Activated naive CD4-positive, alpha-beta T cell treated with Interleukin-2 at 50 U/mL for 16 hours (primary cell): ENCODE data around the gene AVPR2.

Source experiments
- DNase-seq: peaks from one replicate; pipeline ENCODE4 v3.0.0-alpha.2; 2020

The AVPR2 gene

GRCh38 chrX:153934762-153935325 lies 30.4 kb downstream of the AVPR2 start, which contains the start of gene NAA10:
TSS of gene NAA10 (minus strand) at chrX:153935037. CDS start at chrX:153934904, 133 bp downstream.
- peak; percentile 65 for DNase-seq

GRCh38 chrX:153935326-153935851 lies 30.9 kb downstream of the AVPR2 start:
- DNase-seq, result no peak

GRCh38 chrX:153937056-153937455 lies 32.6 kb downstream of the AVPR2 start:
- no peak for DNase-seq

- no peak for DNase-seq
Observed at GRCh38 chrX:153938226-153938786, 33.8 kb downstream of the AVPR2 start.

- no peak for DNase-seq
Observed at GRCh38 chrX:153939573-153939972, 35.1 kb downstream of the AVPR2 start.

- DNase-seq, result no peak
Observed at GRCh38 chrX:153941336-153942252, 37.1 kb downstream of the AVPR2 start.

- DNase-seq, result peak; percentile 38
Observed at GRCh38 chrX:153944140-153944799, 39.8 kb downstream of the AVPR2 start, which contains the start of gene RENBP. TSS of gene RENBP (minus strand) at chrX:153944643. CDS start at chrX:153944610, 33 bp downstream.

GRCh38 chrX:153944800-153945150 lies 40.3 kb downstream of the AVPR2 start:
- DNase-seq, result no peak

- no peak for DNase-seq
Observed at GRCh38 chrX:153945956-153946943, 41.8 kb downstream of the AVPR2 start.

GRCh38 chrX:153947009-153947769 lies 42.7 kb downstream of the AVPR2 start:
- DNase-seq, result peak; percentile 79

- no peak for DNase-seq
Observed at GRCh38 chrX:153948002-153948466, 43.6 kb downstream of the AVPR2 start.

- DNase-seq, result no peak
Observed at GRCh38 chrX:153948847-153949805, 44.7 kb downstream of the AVPR2 start.

GRCh38 chrX:153950127-153950526 lies 45.7 kb downstream of the AVPR2 start:
- no peak for DNase-seq

- no peak for DNase-seq
Observed at GRCh38 chrX:153951683-153952372, 47.4 kb downstream of the AVPR2 start.

- no peak for DNase-seq
Observed at GRCh38 chrX:153952373-153953026, 48.0 kb downstream of the AVPR2 start.

GRCh38 chrX:153953342-153953830 lies 48.9 kb downstream of the AVPR2 start:
- DNase-seq, result peak; percentile 79

- DNase-seq, result no peak
Observed at GRCh38 chrX:153953892-153954557, 49.6 kb downstream of the AVPR2 start.
